Measurements from ENCODE around the gene ZIC5. TPM values are rescaled to one million over a fixed set of nuclear protein-coding genes. Genes with fewer than 3 reads are reported as not detected.

The ZIC5 gene
- total RNA-seq, 1 experiment from 2014 or later = 1.5 TPM

GRCh38 chr13:99979453-99980200 is 8.1 kb upstream of the ZIC5 start:
- in situ Hi-C loops (cut with HindIII; ENCODE audit: low pct_unique_long_range_greater_than_20kb, low sequenced_read_pairs) = no loop called here
- peak; percentile 52 for DNase-seq (ENCODE audit: low read depth)

- no peak for DNase-seq (ENCODE audit: low read depth)
- in situ Hi-C loops (cut with HindIII; ENCODE audit: low pct_unique_long_range_greater_than_20kb, low sequenced_read_pairs) = no loop called here
These were observed 7.4 kb upstream of the ZIC5 start for GRCh38 chr13:99978799-99979452.

DNA sequence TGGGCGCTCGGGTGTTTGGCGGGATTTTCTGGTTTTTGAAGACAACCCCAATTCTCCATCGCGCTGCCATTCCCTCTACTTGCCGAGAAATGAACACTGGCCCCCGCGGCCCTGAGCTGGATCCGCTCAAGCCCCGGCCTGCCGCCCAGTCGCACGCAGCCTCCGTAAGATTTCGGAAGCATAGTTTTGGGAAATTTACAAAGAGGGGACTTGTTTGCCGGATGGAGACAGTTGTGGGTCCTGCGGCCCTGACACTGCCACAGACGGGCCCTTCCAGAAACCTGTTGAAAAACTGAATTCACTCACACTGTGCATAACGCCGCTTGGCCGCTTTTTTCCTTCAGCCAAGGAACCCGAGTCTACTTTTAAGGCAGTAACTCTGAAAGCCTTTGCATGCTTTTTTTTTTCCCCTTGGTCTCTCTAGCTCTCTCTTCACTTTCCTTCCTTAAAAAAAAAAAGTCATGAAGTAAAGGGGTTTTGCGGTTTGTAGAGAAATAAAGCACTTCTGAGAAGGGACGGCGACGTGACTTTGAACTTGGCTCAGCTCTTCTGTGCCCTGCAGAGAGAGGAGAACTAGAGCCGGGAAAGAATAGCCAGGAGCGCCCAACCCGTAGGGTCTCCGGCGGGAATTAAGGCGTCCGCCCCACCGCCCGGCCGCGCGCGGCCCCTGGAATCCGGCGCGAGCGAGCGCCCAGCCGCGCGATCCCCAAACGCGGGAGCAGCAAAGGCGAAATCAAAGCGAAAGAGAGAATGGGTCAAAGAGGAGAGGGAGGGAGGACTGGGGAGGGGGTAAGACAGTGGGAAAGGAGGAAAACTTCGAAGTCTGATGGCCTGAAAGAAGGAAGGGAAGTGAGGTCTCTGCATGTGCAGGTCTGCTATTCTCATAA is 6.6 kb upstream of the ZIC5 start:
- no peak for DNase-seq (ENCODE audit: low read depth)
- in situ Hi-C loops (cut with HindIII; ENCODE audit: low pct_unique_long_range_greater_than_20kb, low sequenced_read_pairs) = no loop called here

DNA sequence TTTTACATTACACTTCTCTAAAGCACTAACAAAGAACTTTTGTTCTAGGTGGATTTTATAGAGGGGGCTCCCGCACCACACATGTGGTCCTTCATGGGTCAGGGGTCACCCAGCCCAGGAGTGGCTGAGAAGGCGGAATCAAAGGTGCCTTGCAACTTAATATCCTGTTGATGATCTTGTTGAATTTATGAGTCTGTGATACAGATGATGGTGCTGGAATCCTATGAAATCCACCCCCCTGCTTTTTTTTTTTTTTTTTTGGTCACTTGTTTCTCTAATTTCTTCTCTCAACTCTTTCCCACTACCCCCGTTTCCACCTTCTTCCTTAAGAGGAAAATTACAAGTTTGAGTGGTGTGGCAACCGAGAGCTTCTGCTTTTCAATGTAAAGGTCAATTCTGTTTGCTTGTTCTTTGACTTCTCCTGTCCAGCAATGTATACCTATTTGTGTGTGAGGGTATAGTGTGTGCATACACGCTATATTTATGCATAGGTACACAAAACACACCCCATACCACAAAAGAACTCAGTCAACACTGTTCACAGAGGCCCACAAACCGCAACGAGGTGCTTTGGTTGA is 5.9 kb upstream of the ZIC5 start:
- in situ Hi-C loops (cut with HindIII; ENCODE audit: low pct_unique_long_range_greater_than_20kb, low sequenced_read_pairs) = no loop called here
- DNase-seq (ENCODE audit: low read depth) = no peak

DNA sequence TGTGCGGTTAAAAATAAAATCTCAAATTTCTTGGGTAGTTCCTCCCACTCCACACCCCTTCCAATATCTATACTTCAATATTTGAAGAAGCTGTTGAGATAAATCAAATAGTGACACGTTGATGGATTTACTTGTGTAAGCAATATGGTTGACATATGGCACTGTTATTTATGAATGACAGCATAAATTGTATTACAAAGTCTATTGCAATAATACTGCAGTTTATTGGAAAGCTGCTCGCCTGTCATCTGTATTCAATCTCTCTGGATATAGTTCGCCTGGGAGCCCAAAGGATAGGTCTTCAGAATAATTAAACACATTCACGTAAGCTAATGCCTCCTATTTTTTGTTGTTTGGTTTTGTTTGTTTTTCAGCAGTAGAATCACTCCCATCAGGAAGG is 5.0 kb upstream of the ZIC5 start:
- no peak for DNase-seq (ENCODE audit: low read depth)
- in situ Hi-C loops (cut with HindIII; ENCODE audit: low pct_unique_long_range_greater_than_20kb, low sequenced_read_pairs) = no loop called here

GRCh38 chr13:99975626-99976025 is 4.1 kb upstream of the ZIC5 start:
- in situ Hi-C loops (cut with HindIII; ENCODE audit: low pct_unique_long_range_greater_than_20kb, low sequenced_read_pairs) = no loop called here
- no peak for DNase-seq (ENCODE audit: low read depth)

GRCh38 chr13:99974939-99975561 is 3.5 kb upstream of the ZIC5 start:
- in situ Hi-C loops (cut with HindIII; ENCODE audit: low pct_unique_long_range_greater_than_20kb, low sequenced_read_pairs) = no loop called here

GRCh38 chr13:99974296-99974938 is 2.9 kb upstream of the ZIC5 start:
- in situ Hi-C loops (cut with HindIII; ENCODE audit: low pct_unique_long_range_greater_than_20kb, low sequenced_read_pairs) = no loop called here
- no peak for DNase-seq (ENCODE audit: low read depth)

More at GRCh38 chr13:99974939-99975561, 3.5 kb upstream of the ZIC5 start:
- no peak for DNase-seq (ENCODE audit: low read depth)

DNA sequence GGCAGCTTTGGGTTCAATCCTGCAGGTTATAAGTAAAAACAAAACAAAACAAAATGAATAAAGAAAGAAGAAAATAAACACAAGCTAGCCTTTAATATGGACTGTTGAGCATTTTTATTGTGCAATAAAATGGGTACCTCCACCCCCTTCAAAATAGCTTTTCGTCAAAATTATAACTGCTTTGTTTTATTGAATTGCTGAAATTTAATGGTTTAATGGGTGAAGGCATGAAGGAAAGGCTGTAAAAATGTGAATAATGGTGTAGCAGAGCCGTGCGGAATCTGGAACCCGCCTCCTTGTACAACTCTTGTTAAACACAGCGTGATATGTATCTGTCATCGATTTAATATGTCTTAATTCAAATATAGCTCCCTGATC is 2.2 kb upstream of the ZIC5 start:
- in situ Hi-C loops (cut with HindIII; ENCODE audit: low pct_unique_long_range_greater_than_20kb, low sequenced_read_pairs) = no loop called here
- DNase-seq (ENCODE audit: low read depth) = no peak

DNA sequence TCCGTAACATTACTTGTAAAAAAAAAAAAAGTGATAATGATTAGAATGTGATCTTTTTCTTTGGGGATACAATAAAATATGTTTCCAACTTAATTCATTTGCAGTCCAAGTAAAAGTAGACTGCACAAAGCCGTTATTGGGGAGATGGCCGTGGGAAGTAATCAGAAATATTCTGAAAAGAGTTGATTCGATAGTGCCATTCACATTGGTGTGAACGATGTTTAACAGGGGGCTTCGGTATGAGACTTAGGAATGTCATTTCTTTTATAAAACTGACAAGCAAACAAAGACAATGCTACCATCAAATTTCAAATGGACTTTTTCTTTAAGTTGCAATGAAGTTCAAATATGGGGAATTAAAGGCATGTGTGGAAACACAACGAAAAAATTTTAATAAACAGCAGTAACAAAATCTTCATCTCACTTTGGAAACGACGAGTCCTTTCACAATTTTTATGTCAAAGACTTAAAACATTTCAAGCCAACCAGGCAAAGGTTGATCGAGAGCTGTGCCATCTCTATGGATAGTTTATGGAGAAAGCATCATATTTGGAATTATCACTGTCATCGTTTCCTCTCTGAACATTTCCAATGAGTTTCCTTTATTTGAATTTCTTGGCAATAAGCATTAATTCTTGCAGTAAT is 1.7 kb upstream of the ZIC5 start:
- DNase-seq (ENCODE audit: low read depth) = no peak
- in situ Hi-C loops (cut with HindIII; ENCODE audit: low pct_unique_long_range_greater_than_20kb, low sequenced_read_pairs) = no loop called here

GRCh38 chr13:99972190-99972731 is 694 bp upstream of the ZIC5 start:
- in situ Hi-C loops (cut with HindIII; ENCODE audit: low pct_unique_long_range_greater_than_20kb, low sequenced_read_pairs) = no loop called here
- no peak for DNase-seq (ENCODE audit: low read depth)

DNA sequence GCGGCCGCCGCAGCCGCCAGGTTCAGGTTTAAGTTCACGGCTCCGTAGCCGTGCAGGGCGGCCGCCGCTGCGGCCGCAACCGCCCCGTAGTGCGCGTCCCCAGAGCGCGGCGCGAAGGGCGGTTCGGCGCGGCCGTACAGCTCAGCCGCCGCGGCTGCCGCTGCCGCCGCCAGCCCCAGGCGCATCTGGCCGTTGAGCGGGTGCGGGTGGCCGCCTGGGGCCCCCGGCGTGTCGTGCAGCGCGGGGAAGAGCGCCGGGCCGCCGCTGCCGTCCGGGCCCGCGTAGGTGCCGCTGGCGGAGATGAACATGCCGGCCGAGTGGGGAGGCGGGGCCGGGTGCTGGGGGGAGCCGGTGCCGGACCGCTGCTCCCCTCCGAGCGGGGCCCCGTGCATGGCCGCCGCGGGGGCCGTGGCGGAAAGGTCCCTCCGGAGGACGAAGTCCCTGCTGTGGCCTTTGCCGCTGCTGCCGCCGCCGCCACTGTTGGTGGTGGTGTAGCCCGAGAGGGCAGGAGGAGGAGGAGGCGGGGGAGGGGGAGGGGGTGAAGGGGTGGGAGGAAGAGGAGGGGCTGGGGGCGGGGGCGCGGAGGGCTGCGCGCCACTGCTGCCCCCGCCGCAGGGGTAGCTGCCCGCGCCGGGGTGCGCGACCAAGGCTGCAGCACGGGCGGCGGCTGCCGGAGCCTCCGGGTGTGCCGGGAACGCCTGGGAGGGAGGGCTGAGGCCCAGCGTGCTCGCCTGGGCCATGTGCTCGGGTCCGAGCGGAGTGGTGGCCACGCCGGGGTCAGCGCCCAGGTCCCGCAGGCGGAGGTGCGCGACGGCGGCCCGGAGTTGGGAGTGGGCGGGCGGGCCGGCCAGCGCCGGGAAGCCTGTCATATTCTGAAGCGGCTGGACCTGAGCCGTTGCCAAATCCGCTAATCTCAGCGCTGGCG is 654 bp downstream of the ZIC5 start:
- peak; percentile 62 for DNase-seq (ENCODE audit: low read depth)
- in situ Hi-C loops (cut with HindIII; ENCODE audit: low pct_unique_long_range_greater_than_20kb, low sequenced_read_pairs) = no loop called here

- in situ Hi-C loops (cut with HindIII; ENCODE audit: low pct_unique_long_range_greater_than_20kb, low sequenced_read_pairs) = no loop called here
These were observed 1.5 kb downstream of the ZIC5 start for GRCh38 chr13:99969919-99970650.

DNA sequence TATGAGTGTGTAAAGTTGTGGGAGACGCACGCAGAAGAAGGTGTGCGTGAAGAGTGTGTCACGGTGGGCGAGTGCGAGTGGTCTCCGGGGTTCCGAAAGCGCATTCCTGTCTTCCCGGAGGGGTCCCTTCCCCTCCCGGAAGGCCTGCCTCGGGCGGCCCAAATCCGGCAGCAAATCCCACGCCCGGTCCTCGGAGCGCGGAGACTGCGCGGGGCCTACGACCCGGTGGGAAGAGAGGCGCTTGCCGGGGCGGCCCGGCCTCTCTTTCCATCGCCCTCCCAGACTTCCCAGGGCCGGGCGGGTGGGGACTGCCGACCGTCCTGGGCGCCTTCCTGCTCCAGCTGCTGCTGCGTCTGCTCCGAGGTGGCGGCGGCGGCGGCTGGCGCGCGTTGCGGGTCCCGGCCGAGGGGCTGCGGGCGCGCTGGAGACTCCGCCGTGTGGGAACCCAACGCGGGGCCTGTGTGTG is 2.1 kb downstream of the ZIC5 start:
- DNase-seq (ENCODE audit: low read depth) = no peak
- in situ Hi-C loops (cut with HindIII; ENCODE audit: low pct_unique_long_range_greater_than_20kb, low sequenced_read_pairs) = no loop called here

More at GRCh38 chr13:99969919-99970650, 1.5 kb downstream of the ZIC5 start:
- peak; percentile 73 for DNase-seq (ENCODE audit: low read depth)
